Activated naive CD4-positive, alpha-beta T cell treated with anti-CD3 and anti-CD28 coated beads for 36 hours (primary cell): ENCODE data around the gene MAPK14. TPM values are rescaled to one million over a fixed set of nuclear protein-coding genes. Genes with fewer than 3 reads are reported as not detected.
"Not testable (repeated sequence)": the region's sequence is repeated elsewhere in the genome, so short reads cannot be mapped to it uniquely, and the experiment has no call there.

Experiments used
- CTCF ChIA-PET: fragments of 350-600 bp; sonication (Branson Sonifier 250); formaldehyde crosslinking; loops from one replicate; lab custom pipeline; 2021; ENCODE audit warnings: antibody characterized with exemption; lab: Charles Lee
- DNase-seq: peaks from one replicate; pipeline ENCODE4 v3.0.0-alpha.2; 2020
- H3K27ac Mint-ChIP-seq: one replicate; pipeline ENCODE4 v1.8.0; 2021; ENCODE audit warnings: mild to moderate bottlenecking, mixed read lengths
- H3K27me3 Mint-ChIP-seq: one replicate; pipeline ENCODE4 v1.8.0; 2021; ENCODE audit warnings: low read depth, mixed read lengths
- H3K36me3 Mint-ChIP-seq: one replicate; pipeline ENCODE4 v1.8.0; 2021; ENCODE audit warnings: low read depth, mixed read lengths
- H3K4me1 Mint-ChIP-seq: one replicate; pipeline ENCODE4 v1.8.0; 2021; ENCODE audit warnings: low read depth, mixed read lengths
- H3K4me3 Mint-ChIP-seq: one replicate; pipeline ENCODE4 v1.8.0; 2021; ENCODE audit warnings: mild to moderate bottlenecking, moderate library complexity, mixed read lengths
- H3K9me3 Mint-ChIP-seq: one replicate; pipeline ENCODE4 v1.8.0; 2021; ENCODE audit warnings: mixed read lengths
- intact Hi-C: fragments of 100-400 bp; cut with micrococcal nuclease; formaldehyde crosslinking; loops from one replicate; pipeline ENCODE4 v1.15.1; 2023
- total RNA-seq, 2 experiments: library from RNA; stranded (reverse); gene quantifications; one replicate each; pipeline ENCODE4 v1.2.3, GENCODE V29; 2021

Gene MAPK14
- total RNA-seq, 2 experiments from 2014 or later = 39.9 to 40.3 TPM

DNA sequence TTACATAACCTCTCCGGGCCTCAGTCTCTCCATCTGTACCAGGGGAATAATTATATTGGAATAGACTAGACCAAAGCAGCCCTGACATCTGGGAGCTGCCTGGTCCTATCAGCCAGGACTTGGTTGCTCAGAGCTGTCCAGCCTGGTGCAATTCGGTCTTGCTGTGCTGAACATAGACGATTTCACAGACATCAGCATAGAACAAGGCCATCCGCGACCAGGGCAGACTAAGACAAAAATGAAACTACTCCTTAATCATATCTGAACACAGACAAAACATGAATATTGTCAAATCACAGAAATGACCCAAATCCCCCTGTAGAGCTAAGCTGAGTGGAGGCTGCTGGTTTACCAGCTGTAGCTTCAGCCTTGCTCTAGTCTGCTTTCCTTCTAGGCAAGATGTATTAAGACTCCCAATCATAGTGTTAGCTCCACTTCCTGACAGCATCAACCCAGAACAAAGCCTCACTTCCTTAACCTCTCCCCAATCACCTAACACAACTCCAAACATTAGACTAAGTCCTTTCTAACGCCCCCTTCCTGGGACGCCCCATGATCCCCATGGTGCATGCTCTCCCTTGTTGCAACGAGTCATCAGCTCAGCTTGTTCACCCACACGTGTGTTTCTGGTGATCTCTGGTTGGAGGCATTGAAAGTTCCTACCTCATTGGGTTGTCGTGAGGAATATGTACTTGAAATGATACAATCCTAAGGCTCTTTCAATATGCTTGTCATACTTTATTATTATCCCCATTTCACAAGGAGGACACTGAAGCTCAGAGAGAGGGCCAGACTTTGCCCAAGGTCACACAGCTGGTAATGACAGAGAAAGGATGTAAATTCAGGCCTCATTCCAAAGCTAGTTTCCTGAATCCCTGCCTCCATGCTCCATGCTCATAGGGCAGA is 99.2 kb downstream of the MAPK14 start:
- H3K27ac Mint-ChIP-seq = peak overlapping the region; percentile 20
- peaks cover 52% of the 10 kb centered on the region for H3K4me1 Mint-ChIP-seq
- H3K9me3 Mint-ChIP-seq = no peaks in the 10 kb centered on the region
- CTCF ChIA-PET = interaction anchor here (0.7 to 1.7 kb wide), 4 partner anchors 12 to 176 kb away, joined by 3 to 12 read pairs (median 6); no protein-coding TSS in a partner anchor
- peak; percentile 58 for DNase-seq
- H3K36me3 Mint-ChIP-seq = no peaks in the 10 kb centered on the region
- no peak overlapping the region for H3K4me3 Mint-ChIP-seq
- intact Hi-C loops = loop anchor here (10.0 kb wide), 1 partner anchor 468 kb away; the partner anchor contains the start of gene SRSF3
- H3K27me3 Mint-ChIP-seq = no peaks in the 10 kb centered on the region

DNA sequence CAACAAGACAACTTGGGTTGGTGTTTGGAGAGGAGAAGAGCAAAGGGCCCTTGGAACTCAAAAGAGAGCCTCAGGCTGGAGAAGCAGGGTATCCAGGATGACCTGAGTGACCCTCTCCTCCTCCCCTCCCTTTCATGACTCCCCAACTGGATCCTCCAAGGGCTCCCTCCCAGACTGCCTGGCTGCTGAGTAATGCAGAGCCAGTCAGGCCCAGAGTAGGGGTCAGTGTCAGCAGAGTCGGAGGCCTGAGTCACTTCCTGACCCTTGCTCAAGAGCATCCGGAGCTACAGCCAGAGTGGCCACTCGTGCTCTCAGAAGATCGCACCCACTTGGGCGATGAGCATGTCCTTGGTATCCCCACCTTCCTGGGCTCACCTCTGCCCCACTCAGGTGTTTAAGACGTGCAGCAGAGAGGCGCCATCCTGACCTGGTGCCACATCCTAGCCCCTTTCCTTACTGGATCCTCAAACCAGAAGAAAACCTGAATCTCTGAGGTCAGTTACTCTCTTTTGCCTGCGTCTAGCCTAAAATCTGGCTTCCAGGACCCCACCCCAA is 99.9 kb downstream of the MAPK14 start:
- peaks cover 4% of the 10 kb centered on the region for H3K36me3 Mint-ChIP-seq
- intact Hi-C loops = loop anchor here (10.0 kb wide), 1 partner anchor 467 kb away; the partner anchor contains the start of gene SRSF3
- no peak overlapping the region for H3K4me3 Mint-ChIP-seq
- no peak overlapping the region for H3K27ac Mint-ChIP-seq
- no peak for DNase-seq
- no peaks in the 10 kb centered on the region for H3K9me3 Mint-ChIP-seq
- H3K27me3 Mint-ChIP-seq = no peaks in the 10 kb centered on the region
- CTCF ChIA-PET = interaction anchor here (1.3 to 1.7 kb wide), 3 partner anchors 32 to 175 kb away, joined by 4 to 12 read pairs (median 8); no protein-coding TSS in a partner anchor
- peaks cover 52% of the 10 kb centered on the region for H3K4me1 Mint-ChIP-seq

DNA sequence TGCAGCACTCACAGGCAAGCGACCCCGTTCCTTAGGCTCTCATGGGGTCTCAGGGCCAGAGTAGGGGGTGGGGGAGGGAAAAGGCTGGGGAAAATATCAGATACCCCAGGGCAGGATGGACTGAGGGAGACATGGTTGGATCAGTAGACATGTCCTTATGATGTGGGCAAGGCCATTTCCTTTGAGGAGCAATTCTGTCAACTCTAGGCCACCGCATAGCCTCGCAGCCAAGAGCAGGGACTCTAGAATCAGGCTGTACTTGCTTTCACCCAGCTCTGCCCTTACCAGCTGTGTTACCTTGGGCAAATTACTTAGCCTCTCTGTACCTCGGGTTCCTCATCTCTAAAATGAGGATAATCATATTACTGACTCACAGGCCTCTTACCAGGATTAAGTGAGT is 100.5 kb downstream of the MAPK14 start:
- intact Hi-C loops = loop anchor here (10.0 kb wide), 1 partner anchor 467 kb away; the partner anchor contains the start of gene SRSF3
- Mint-ChIP-seq H3K4me3 (no peak overlapping the region), H3K27me3 (no peaks in the 10 kb centered on the region), H3K36me3 (peaks cover 8% of the 10 kb centered on the region), H3K4me1 (peaks cover 53% of the 10 kb centered on the region), H3K9me3 (no peaks in the 10 kb centered on the region), H3K27ac (no peak overlapping the region)
- DNase-seq = no peak
- CTCF ChIA-PET = no interaction called here

DNA sequence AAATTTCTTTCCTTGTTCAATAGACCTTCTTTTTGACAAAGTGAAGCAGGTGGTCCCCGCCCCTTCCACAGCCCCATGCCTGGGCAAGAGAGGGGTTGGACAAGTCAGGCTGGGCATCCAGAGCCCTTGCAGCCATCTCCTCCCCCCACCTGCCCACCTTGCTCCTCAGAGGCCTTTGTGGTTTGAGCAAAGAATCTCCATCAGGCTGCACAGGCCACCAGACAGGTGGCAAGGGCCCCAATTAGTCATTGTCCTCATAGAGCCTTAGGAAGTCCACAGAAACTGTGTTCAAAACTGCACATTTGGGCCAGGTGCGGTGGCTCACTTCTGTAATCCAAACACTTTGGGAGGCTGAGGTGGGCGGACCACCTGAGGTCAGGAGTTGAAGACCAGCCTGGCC is 101.2 kb downstream of the MAPK14 start:
- Mint-ChIP-seq H3K27ac (no peak overlapping the region), H3K4me1 (peaks cover 53% of the 10 kb centered on the region), H3K36me3 (peaks cover 15% of the 10 kb centered on the region), H3K27me3 (no peaks in the 10 kb centered on the region), H3K9me3 (no peaks in the 10 kb centered on the region), H3K4me3 (no peak overlapping the region)
- intact Hi-C loops = loop anchor here (10.0 kb wide), 1 partner anchor 466 kb away; the partner anchor contains the start of gene SRSF3
- DNase-seq = no peak
- CTCF ChIA-PET = interaction anchor here (4.6 kb wide), 1 partner anchor 7 kb away, joined by 33 read pairs; no protein-coding TSS in a partner anchor

DNA sequence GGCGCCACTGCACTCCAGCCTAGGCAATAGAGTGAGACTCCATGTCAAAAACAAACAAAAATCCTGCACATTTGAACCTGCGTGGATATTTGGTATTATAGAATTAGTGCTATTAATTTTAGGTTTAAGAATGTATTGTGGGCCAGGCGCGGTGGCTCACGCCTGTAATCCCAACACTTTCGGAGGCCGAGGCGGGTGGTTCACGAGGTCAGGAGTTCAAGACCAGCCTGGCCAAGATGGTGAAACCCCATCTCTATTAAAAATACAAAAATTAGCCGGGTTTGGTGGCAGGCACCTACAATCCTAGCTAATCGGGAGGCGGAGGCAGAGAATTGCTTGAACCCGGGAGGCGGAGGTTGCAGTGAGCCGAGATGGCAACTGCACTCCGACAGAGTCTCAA is 101.7 kb downstream of the MAPK14 start:
- DNase-seq, H3K27ac Mint-ChIP-seq, H3K9me3 Mint-ChIP-seq, H3K27me3 Mint-ChIP-seq: not testable (repeated sequence)
- peaks cover 52% of the 10 kb centered on the region for H3K4me1 Mint-ChIP-seq
- intact Hi-C loops = loop anchor here (10.0 kb wide), 1 partner anchor 465 kb away; the partner anchor contains the start of gene SRSF3
- H3K4me3 Mint-ChIP-seq = peak overlapping the region; percentile 10
- peaks cover 17% of the 10 kb centered on the region for H3K36me3 Mint-ChIP-seq
- CTCF ChIA-PET = interaction anchor here (1.0 to 4.6 kb wide), 3 partner anchors 7 to 75 kb away, joined by 4 to 33 read pairs (median 4); no protein-coding TSS in a partner anchor

DNA sequence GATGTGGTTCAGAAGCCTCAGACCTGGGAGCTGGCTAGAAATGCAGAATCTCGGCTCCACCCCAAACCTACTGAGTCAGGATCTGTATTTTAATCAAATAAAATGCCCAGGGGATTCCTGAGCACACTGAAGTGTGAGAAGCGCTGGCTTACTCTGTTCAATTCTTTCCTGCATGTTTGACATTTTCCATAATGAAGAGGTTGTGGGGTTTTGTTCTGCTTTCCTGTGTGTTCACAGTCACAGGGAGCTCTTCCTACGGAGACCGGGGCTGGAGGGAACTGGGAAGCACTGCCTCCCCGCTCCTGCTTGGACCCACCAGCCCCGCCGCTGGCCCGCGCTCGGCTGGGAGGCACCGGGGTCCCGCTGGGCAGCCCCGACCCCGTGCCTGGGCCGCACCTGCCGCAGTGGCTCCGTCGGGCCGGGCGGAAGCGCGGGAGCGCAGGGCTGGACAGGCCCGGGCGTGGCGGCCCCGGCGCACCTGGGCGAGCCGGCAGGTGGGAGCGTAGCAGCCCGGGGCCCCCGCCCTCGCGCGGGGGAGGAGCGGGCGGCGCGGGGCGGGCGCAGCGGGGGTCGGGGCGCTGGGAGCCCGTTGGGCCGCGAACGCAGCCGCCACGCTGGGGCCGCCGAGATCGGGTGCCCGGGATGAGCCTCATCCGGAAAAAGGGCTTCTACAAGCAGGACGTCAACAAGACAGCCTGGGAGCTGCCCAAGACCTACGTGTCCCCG is 102.5 kb downstream of the MAPK14 start, which contains the start of gene MAPK13:
Gene MAPK13 (plus strand): TSS at position 573 of the 726 bp plus-strand sequence. CDS start 70 bp downstream, at position 643.
- H3K4me1 Mint-ChIP-seq = peaks cover 47% of the 10 kb centered on the region
- intact Hi-C loops = loop anchor here (2.0 to 10.0 kb wide), 4 partner anchors 47 to 627 kb away; partner anchors contain the start of genes KCTD20, PXT1 and SRSF3
- H3K4me3 Mint-ChIP-seq = peak within 1 kb of the TSS; percentile 85
- DNase-seq = peak; percentile 76
- H3K36me3 Mint-ChIP-seq = peaks cover 17% of the 10 kb centered on the region
- H3K27ac Mint-ChIP-seq = peak within 1 kb of the TSS; percentile 95
- no peaks in the 10 kb centered on the region for H3K9me3 Mint-ChIP-seq
- CTCF ChIA-PET = interaction anchor here (1.0 to 4.6 kb wide), 4 partner anchors 8 to 96 kb away, joined by 4 to 33 read pairs (median 4); no protein-coding TSS in a partner anchor
- H3K27me3 Mint-ChIP-seq = no peaks in the 10 kb centered on the region

DNA sequence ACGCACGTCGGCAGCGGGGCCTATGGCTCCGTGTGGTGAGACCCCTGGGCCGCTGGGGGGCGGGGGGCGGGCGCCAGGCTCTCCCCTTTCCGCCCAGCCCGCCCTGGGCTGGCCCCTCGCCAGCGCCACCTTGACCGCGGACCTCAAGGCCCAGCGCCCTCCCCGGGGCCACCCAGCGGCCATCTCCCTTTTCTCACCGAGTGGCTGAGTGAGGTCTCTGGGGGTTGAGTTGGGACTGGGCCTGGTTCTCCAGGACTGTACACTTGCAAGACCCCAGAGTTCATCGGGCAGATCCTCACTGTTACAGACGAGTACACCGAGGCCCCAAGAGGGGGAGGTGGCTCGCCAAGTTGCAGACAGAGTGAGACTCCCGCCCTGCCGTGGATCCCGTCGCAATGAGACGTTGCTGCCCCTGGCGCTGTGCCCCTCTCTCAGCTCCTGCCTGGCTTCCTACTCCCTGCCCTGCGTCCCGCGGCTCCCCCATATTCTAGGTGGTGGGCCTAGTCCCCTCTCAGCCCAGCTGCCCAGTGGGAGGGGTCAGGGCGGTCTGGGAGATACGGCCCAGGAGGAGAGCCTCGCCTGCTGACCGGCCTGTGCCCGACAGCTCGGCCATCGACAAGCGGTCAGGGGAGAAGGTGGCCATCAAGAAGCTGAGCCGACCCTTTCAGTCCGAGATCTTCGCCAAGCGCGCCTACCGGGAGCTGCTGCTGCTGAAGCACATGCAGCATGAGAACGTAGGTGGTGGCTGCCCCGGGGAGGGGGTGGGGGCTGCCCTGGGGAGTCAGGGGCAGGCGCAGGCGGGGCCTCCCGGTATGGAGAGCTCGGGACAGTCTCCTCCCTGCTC is 103.3 kb downstream of the MAPK14 start:
- DNase-seq = peak; percentile 87
- intact Hi-C loops = loop anchor here (1.0 to 5.0 kb wide), 6 partner anchors 11 to 626 kb away; partner anchors contain the start of genes BRPF3, KCTD20, MAPK14 and PXT1
- Mint-ChIP-seq H3K27ac (peak overlapping the region; percentile 93), H3K36me3 (peaks cover 22% of the 10 kb centered on the region), H3K4me3 (peak overlapping the region; percentile 83), H3K9me3 (no peaks in the 10 kb centered on the region), H3K4me1 (peaks cover 47% of the 10 kb centered on the region), H3K27me3 (no peaks in the 10 kb centered on the region)
- CTCF ChIA-PET = interaction anchor here (0.5 to 4.6 kb wide), 11 partner anchors 9 to 395 kb away, joined by 3 to 33 read pairs (median 5); no protein-coding TSS in a partner anchor

DNA sequence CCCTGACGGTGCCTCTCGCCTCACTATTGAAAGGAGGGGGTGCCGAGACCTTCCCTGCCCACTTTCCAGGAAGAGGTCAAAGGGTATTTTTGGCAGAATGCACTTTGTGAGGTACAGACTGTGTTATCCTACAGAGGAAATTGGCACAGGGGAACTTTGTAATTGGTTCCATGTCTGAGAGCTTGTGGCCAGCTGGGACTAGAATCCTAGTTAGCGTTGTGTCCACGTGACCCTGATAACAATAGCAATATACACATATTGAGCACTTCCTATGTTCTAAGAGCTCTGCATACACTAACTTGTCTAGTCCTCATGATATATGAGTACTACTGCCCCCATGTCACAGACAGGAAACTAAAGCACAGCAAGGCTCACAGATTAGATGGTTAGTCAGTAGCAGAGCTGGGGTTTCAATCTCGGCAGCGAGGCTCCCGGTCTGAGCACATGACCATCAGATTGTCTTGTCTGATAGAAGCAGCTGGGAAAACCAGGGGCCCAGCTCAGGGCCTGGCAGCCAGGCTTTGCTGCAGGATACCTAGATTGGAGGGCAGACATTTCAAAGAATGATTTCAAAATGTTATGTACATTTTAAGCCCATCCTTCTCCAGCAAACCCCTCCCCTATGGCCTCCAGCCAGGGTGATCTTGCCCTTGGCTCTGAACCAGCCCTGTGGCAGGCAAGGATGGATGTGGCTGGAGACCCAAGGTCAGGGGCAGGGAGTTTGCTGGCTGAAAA is 104.1 kb downstream of the MAPK14 start:
- H3K4me1 Mint-ChIP-seq = peaks cover 41% of the 10 kb centered on the region
- intact Hi-C loops = loop anchor here (1.0 to 5.0 kb wide), 6 partner anchors 11 to 626 kb away; partner anchors contain the start of genes BRPF3, KCTD20, MAPK14 and PXT1
- H3K27ac Mint-ChIP-seq = peak overlapping the region; percentile 93
- no peaks in the 10 kb centered on the region for H3K9me3 Mint-ChIP-seq
- no peaks in the 10 kb centered on the region for H3K27me3 Mint-ChIP-seq
- CTCF ChIA-PET = interaction anchor here (0.5 to 4.6 kb wide), 11 partner anchors 9 to 395 kb away, joined by 3 to 33 read pairs (median 5); no protein-coding TSS in a partner anchor
- H3K4me3 Mint-ChIP-seq = peak overlapping the region; percentile 83
- peaks cover 27% of the 10 kb centered on the region for H3K36me3 Mint-ChIP-seq
- peak; percentile 85 for DNase-seq

DNA sequence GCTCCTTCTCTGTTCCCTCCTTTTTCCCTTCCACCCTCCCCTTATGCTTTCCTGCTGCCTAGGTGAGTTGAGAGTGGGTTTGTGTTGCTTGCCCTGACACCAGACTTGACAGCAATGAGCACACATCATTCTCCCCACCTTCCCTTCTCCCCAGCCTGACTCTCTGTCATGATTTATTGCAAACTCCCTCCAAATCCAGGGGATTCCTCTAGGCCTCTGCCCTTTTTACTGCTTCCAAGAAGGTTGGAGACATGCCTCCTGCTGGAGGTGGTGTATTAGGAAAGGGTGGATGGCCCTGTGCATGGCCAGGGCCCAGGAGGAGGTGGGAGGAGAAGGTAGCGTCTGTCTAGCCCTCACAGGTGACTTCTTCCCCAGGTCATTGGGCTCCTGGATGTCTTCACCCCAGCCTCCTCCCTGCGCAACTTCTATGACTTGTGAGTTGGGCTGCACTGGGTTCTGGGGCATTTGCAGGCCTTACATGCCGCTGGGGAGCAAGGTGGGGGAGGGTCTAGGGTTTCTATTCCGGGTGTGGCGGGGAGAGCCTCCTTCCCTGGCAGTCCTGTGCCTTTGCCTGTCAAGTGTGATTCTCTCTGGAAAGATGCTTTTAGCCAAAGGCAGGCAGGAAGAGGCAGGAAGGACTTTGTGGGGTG is 104.8 kb downstream of the MAPK14 start:
- peak overlapping the region; percentile 93 for H3K27ac Mint-ChIP-seq
- intact Hi-C loops = loop anchor here (5.0 kb wide), 2 partner anchors 310 to 625 kb away; partner anchors contain the start of genes KCTD20 and PXT1
- H3K9me3 Mint-ChIP-seq = no peaks in the 10 kb centered on the region
- CTCF ChIA-PET = interaction anchor here (0.8 to 4.6 kb wide), 9 partner anchors 9 to 170 kb away, joined by 3 to 33 read pairs (median 5); no protein-coding TSS in a partner anchor
- H3K27me3 Mint-ChIP-seq = no peaks in the 10 kb centered on the region
- peaks cover 33% of the 10 kb centered on the region for H3K36me3 Mint-ChIP-seq
- no peak for DNase-seq
- H3K4me1 Mint-ChIP-seq = peaks cover 34% of the 10 kb centered on the region
- H3K4me3 Mint-ChIP-seq = peak overlapping the region; percentile 83
